H1 (cell line): ENCODE results near the gene NEB. TPM values are rescaled to one million over a fixed set of nuclear protein-coding genes. Genes with fewer than 3 reads are reported as not detected.

Experiments
- CTCF ChIA-PET: fragments of 300-600 bp; sonication (Branson Sonifier 250); formaldehyde crosslinking; loops from one replicate; lab custom pipeline; 2021; ENCODE audit not compliant: partially characterized antibody; lab: Charles Lee
- POLR2A ChIA-PET: fragments of 300-600 bp; sonication (Branson Sonifier 250); formaldehyde crosslinking; loops from one replicate; lab custom pipeline; 2021; ENCODE audit warnings: inconsistent platforms; ENCODE audit not compliant: partially characterized antibody; lab: Charles Lee
- DNase-seq, 2 experiments: peaks; one replicate each; pipeline versions ENCODE4 v3.0.0 to v3.0.0-alpha.2; 2010 to 2022; ENCODE audit warnings: low spot score in 2 of 2, low read depth in 1 of 2, mixed read lengths in 1 of 2
- FAIRE-seq: peaks from 2 replicates; lab custom pipeline; 2011; peaks lifted over from hg19 to GRCh38; lab: Jason Lieb, UNC
- H2AFZ ChIP-seq: 2 replicates; pipeline ENCODE4 v1.8.1; 2012; ENCODE audit warnings: low read length, inconsistent platforms
- H2AK5ac ChIP-seq: 2 replicates; pipeline ENCODE4 v1.6.1; 2013; ENCODE audit warnings: low read depth, low read length
- H2BK120ac ChIP-seq: replicated peaks from 2 replicates; pipeline ENCODE3; 2013; ENCODE audit warnings: low read depth, low read length, inconsistent platforms
- H2BK12ac ChIP-seq: 2 replicates; pipeline ENCODE4 v1.6.1; 2013; ENCODE audit warnings: low read depth, low read length
- H2BK15ac ChIP-seq: 2 replicates; pipeline ENCODE4 v1.6.1; 2013; ENCODE audit warnings: low read length
- H2BK20ac ChIP-seq: 2 replicates; pipeline ENCODE4 v1.6.1; 2013; ENCODE audit warnings: low read length
- H2BK5ac ChIP-seq: 2 replicates; pipeline ENCODE4 v1.6.1; 2013; ENCODE audit warnings: low read depth, low read length
- H3K14ac ChIP-seq: 2 replicates; pipeline ENCODE4 v1.6.1; 2013; ENCODE audit warnings: inconsistent platforms; ENCODE audit not compliant: insufficient read length
- H3K18ac ChIP-seq: 2 replicates; pipeline ENCODE4 v1.6.1; 2013; ENCODE audit warnings: low read length; ENCODE audit errors: extremely low read depth
- H3K23ac ChIP-seq: 2 replicates; pipeline ENCODE4 v1.6.1; 2013; ENCODE audit warnings: inconsistent platforms; ENCODE audit not compliant: insufficient read length
- H3K23me2 ChIP-seq: 2 replicates; pipeline ENCODE4 v1.6.1; 2013; ENCODE audit warnings: low read depth, low read length
- H3K27ac ChIP-seq: 2 replicates; pipeline ENCODE4 v1.6.1; 2011; ENCODE audit warnings: low read depth, low read length, inconsistent platforms
- H3K27me3 ChIP-seq, 4 experiments: replicated peaks in 1 of 4; 1 replicate in 1 of 4; 2 replicates in 3 of 4; pipeline versions ENCODE4 v1.6.1 to v1.8.1; 2011 to 2013; ENCODE audit warnings: low read length in 3 of 4, mild to moderate bottlenecking in 3 of 4, inconsistent platforms in 2 of 4, mixed read lengths in 2 of 4, moderate library complexity in 1 of 4; ENCODE audit not compliant: control insufficient read depth in 3 of 4, insufficient read depth in 3 of 4; ENCODE audit errors: extremely low read depth in 1 of 4
- H3K36me3 ChIP-seq, 4 experiments: 2 replicates each; pipeline versions ENCODE4 v1.6.1 to v1.8.1; 2011 to 2013; ENCODE audit warnings: mild to moderate bottlenecking in 4 of 4, low read length in 3 of 4, moderate library complexity in 2 of 4, control low read depth in 1 of 4, inconsistent platforms in 1 of 4; ENCODE audit not compliant: insufficient read depth in 4 of 4, control insufficient read depth in 2 of 4
- H3K4ac ChIP-seq: replicated peaks from 2 replicates; pipeline ENCODE3; 2013; ENCODE audit warnings: low read length, low read depth, mixed read lengths, inconsistent platforms; ENCODE audit not compliant: insufficient read length
- H3K4me1 ChIP-seq, 4 experiments: replicated peaks in 1 of 4; 1 replicate in 1 of 4; 2 replicates in 3 of 4; pipeline versions ENCODE4 v1.6.1 to v1.8.1; 2011 to 2013; ENCODE audit warnings: low read length in 3 of 4, inconsistent platforms in 2 of 4, mixed read lengths in 1 of 4; ENCODE audit not compliant: insufficient read depth in 4 of 4, control insufficient read depth in 3 of 4
- H3K4me2 ChIP-seq, 2 experiments: 2 replicates each; pipeline versions ENCODE4 v1.6.1 to v1.8.1; 2011 to 2013; ENCODE audit warnings: low read depth in 2 of 2, low read length in 2 of 2, control low read depth in 1 of 2, inconsistent platforms in 1 of 2, mild to moderate bottlenecking in 1 of 2; ENCODE audit not compliant: insufficient read depth in 1 of 2
- H3K4me3 ChIP-seq, 4 experiments: fragments of 200-600, 300-600 bp in 1 of 4; sonication (generic), shearing (Covaris generic), sonication (Bioruptor Twin) in 1 of 4; 2 replicates each; pipeline versions ENCODE4 v1.5.1 to v1.8.1; 2011 to 2016; ENCODE audit warnings: low read length in 4 of 4, low read depth in 3 of 4, control low read depth in 2 of 4, inconsistent platforms in 2 of 4, mild to moderate bottlenecking in 2 of 4, mixed read lengths in 1 of 4, moderate library complexity in 1 of 4; ENCODE audit not compliant: insufficient read depth in 2 of 4; ENCODE audit errors: extremely low read depth in 1 of 4
- H3K56ac ChIP-seq: replicated peaks from 2 replicates; pipeline ENCODE3; 2013; ENCODE audit warnings: low read depth, mild to moderate bottlenecking, mixed read lengths, low read length, inconsistent platforms; ENCODE audit not compliant: insufficient read length
- H3K79me1 ChIP-seq: 2 replicates; pipeline ENCODE4 v1.6.1; 2013; ENCODE audit warnings: low read depth, low read length, control low read depth
- H3K79me2 ChIP-seq, 2 experiments: 2 replicates each; pipeline versions ENCODE4 v1.6.1 to v1.8.1; 2012 to 2013; ENCODE audit warnings: low read length in 2 of 2, mild to moderate bottlenecking in 2 of 2, inconsistent platforms in 1 of 2; ENCODE audit not compliant: insufficient read depth in 2 of 2, control insufficient read depth in 1 of 2
- H3K9ac ChIP-seq, 4 experiments: replicated peaks in 1 of 4; 1 replicate in 1 of 4; 2 replicates in 3 of 4; pipeline versions ENCODE4 v1.6.1 to v1.8.1; 2011 to 2013; ENCODE audit warnings: low read depth in 3 of 4, low read length in 3 of 4, control low read depth in 2 of 4, mild to moderate bottlenecking in 2 of 4, moderate library complexity in 2 of 4, inconsistent platforms in 1 of 4; ENCODE audit errors: extremely low read depth in 1 of 4
- H3K9me3 ChIP-seq, 2 experiments: 2 replicates each; pipeline versions ENCODE4 v1.6.1 to v1.8.1; 2012 to 2013; ENCODE audit warnings: mild to moderate bottlenecking in 2 of 2, moderate library complexity in 2 of 2, control low read depth in 1 of 2, inconsistent platforms in 1 of 2, low read depth in 1 of 2, low read length in 1 of 2, mixed read lengths in 1 of 2; ENCODE audit not compliant: insufficient read depth in 2 of 2
- H4K20me1 ChIP-seq, 2 experiments: replicated peaks in 1 of 2; 2 replicates each; pipeline versions ENCODE3 to v1.8.1; 2011 to 2013; ENCODE audit warnings: inconsistent platforms in 2 of 2, low read length in 2 of 2, mild to moderate bottlenecking in 1 of 2; ENCODE audit not compliant: insufficient read depth in 2 of 2, control insufficient read depth in 1 of 2
- H4K5ac ChIP-seq: 2 replicates; pipeline ENCODE4 v1.6.1; 2013; ENCODE audit warnings: low read length, low read depth, mixed read lengths, inconsistent platforms; ENCODE audit not compliant: insufficient read length
- H4K8ac ChIP-seq: 2 replicates; pipeline ENCODE4 v1.8.0; 2013; ENCODE audit warnings: mild to moderate bottlenecking, moderate library complexity, low read length, inconsistent platforms; ENCODE audit not compliant: insufficient read depth; ENCODE audit errors: extremely low read depth
- H4K91ac ChIP-seq: replicated peaks from 2 replicates; pipeline ENCODE3; 2013; ENCODE audit warnings: low read length, mixed read lengths, inconsistent platforms; ENCODE audit not compliant: insufficient read length
- BCL11A ChIP-seq, 2 experiments: IDR thresholded peaks; one replicate each; pipeline ENCODE4 v1.6.1; 2011; ENCODE audit warnings: low read depth in 2 of 2, low read length in 2 of 2, mild to moderate bottlenecking in 2 of 2
- SIX5 ChIP-seq: IDR thresholded peaks from 2 replicates; pipeline ENCODE4 v1.6.1; 2011; ENCODE audit warnings: mild to moderate bottlenecking, low read depth, low read length
- WGBS, 2 experiments: shearing (Covaris generic) in 1 of 2; methylation state at CpG; one replicate each; pipeline versions ENCODE4 v1.1.6 to v1.1.7; 2013 to 2015; ENCODE audit warnings: low lambda C conversion rate in 2 of 2, mixed read lengths in 2 of 2, inconsistent platforms in 1 of 2, low coverage in 1 of 2, missing lambda C conversion rate in 1 of 2; ENCODE audit not compliant: insufficient replicate concordance in 2 of 2, insufficient coverage in 1 of 2, insufficient read length in 1 of 2; ENCODE audit errors: extremely low coverage in 1 of 2, missing lambda C conversion rate in 1 of 2; 5-methylcytosine and 5-hydroxymethylcytosine counted together
- polyA plus RNA-seq, 7 experiments: library from polyadenylated mRNA; depleted of rRNA in 3 of 7; stranded (reverse) in 5 of 7; unstranded in 2 of 7; fragments of >200 nt in 5 of 7; fragments of 200-250 nt in 2 of 7; gene quantifications; 1 replicate in 5 of 7; 2 replicates in 1 of 7; 4 replicates in 1 of 7; pipeline versions ENCODE4 v1.2.1 to v1.2.3, GENCODE V29; 2011 to 2013; ENCODE audit warnings: missing spikeins in 2 of 7, mixed read lengths in 2 of 7
- total RNA-seq: library from RNA; stranded (reverse); fragmentation: NEBNext Ultra II Directional; extraction: Animal tissue kit (Norgen Biotek cat#: 25700); gene quantifications from 2 replicates; pipeline ENCODE4 v1.2.1, GENCODE V29; 2021
- TF ChIP-seq, protein P1 (sequence below): IDR thresholded peaks from 2 replicates; pipeline ENCODE4 v1.6.1; 2012; ENCODE audit warnings: inconsistent platforms
- TF ChIP-seq, protein P2 (sequence below): IDR thresholded peaks from 2 replicates; pipeline ENCODE4 v1.6.1; 2011; ENCODE audit warnings: low read depth, mild to moderate bottlenecking, low read length; ENCODE audit not compliant: insufficient read depth

The NEB gene
- total and polyA plus RNA-seq, 2 of the 8 experiments (the other 6 are each of a cell fraction or from before 2014, with no cell fraction given): 1.4 to 2.5 TPM

DNA sequence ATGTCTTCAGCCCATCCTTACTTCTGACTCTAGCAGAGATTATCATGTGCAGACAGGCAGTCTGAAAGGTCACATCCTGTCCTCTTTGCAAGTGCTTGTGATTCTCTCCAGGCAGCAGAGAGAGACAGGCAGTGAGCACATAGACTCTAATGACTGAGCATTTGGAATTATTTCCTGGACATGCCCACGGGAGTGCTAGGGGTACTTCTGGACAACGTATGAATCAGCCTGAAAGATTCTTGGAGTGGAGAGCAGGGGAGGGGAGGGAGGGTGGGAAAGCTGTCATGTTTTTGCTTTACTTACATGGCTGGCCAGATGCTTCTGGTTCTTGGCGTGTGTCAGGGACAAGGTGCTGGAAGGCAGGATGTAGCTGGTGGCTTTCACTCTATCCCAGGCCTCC, 174.0 kb downstream of the NEB start:
- H3K4ac ChIP-seq: no peak overlapping the region
- no peaks in the 10 kb centered on the region for H3K36me3 ChIP-seq
- H4K20me1 ChIP-seq: no peaks in the 10 kb centered on the region
- H2BK20ac ChIP-seq: no peak overlapping the region
- no peak overlapping the region for H3K23ac ChIP-seq
- H2BK120ac ChIP-seq: no peak overlapping the region
- no peak overlapping the region for H3K14ac ChIP-seq
- H3K23me2 ChIP-seq: no peaks in the 10 kb centered on the region
- POLR2A ChIA-PET: no interaction called here
- H3K18ac ChIP-seq: no peak overlapping the region
- H3K27me3 ChIP-seq: no peaks in the 10 kb centered on the region
- CTCF ChIA-PET: no interaction called here
- H4K8ac ChIP-seq: no peak overlapping the region
- H3K4me1 ChIP-seq: no peaks in the 10 kb centered on the region
- FAIRE-seq (no peak), DNase-seq (no peak)
- H4K5ac ChIP-seq: no peak overlapping the region
- no peak overlapping the region for H2BK5ac ChIP-seq
- H3K4me2 ChIP-seq: no peak overlapping the region
- H2AFZ ChIP-seq: no peak overlapping the region
- H3K56ac ChIP-seq: no peak overlapping the region
- no peak overlapping the region for H2BK15ac ChIP-seq
- H2BK12ac ChIP-seq: no peak overlapping the region
- no peak overlapping the region for H2AK5ac ChIP-seq
- no peaks in the 10 kb centered on the region for H3K79me2 ChIP-seq
- no peak overlapping the region for H4K91ac ChIP-seq
- WGBS, 2 experiments: 92% methylated on average over 3 of the region's 3 CpGs; no CpG with 5 or more reads in 1 of the 2 experiments
- no peaks in the 10 kb centered on the region for H3K9me3 ChIP-seq
- no peak overlapping the region for H3K4me3 ChIP-seq
- H3K27ac ChIP-seq: no peak overlapping the region
- H3K79me1 ChIP-seq: no peaks in the 10 kb centered on the region
- no peak for TF ChIP-seq BCL11A (IDR thresholded peaks at IDR 0.05; ENCODE audit: low read depth in 2 of 2, low read length in 2 of 2)
- TF ChIP-seq, protein P1, sequence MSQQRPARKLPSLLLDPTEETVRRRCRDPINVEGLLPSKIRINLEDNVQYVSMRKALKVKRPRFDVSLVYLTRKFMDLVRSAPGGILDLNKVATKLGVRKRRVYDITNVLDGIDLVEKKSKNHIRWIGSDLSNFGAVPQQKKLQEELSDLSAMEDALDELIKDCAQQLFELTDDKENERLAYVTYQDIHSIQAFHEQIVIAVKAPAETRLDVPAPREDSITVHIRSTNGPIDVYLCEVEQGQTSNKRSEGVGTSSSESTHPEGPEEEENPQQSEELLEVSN: no peak
- no peak for TF ChIP-seq SIX5
- TF ChIP-seq, protein P2, sequence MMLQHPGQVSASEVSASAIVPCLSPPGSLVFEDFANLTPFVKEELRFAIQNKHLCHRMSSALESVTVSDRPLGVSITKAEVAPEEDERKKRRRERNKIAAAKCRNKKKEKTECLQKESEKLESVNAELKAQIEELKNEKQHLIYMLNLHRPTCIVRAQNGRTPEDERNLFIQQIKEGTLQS: no peak
- H3K9ac ChIP-seq: no peak overlapping the region
